HEK293T (cell line): Measurements from ENCODE around the gene NCOA5.

Experiments used
- ARNT ChIP-seq: fragments of 450-650 bp; IDR thresholded peaks from 2 replicates; pipeline ENCODE4 v1.6.1; 2017; ENCODE audit warnings: mild to moderate bottlenecking
- FOXA1 ChIP-seq: fragments of 450-650 bp; IDR thresholded peaks from 2 replicates; pipeline ENCODE4 v1.6.1; 2016; ENCODE audit warnings: mild to moderate bottlenecking
- PKNOX1 ChIP-seq: fragments of 450-650 bp; IDR thresholded peaks from 2 replicates; pipeline ENCODE4 v1.6.1; 2016
- SUZ12 ChIP-seq: fragments of 450-650 bp; IDR thresholded peaks from 2 replicates; pipeline ENCODE4 v1.6.1; 2016; ENCODE audit warnings: mild to moderate bottlenecking
- TARDBP ChIP-seq: fragments of 450-650 bp; IDR thresholded peaks from 2 replicates; pipeline ENCODE4 v1.6.1; 2016
- ZNF384 ChIP-seq: fragments of 450-650 bp; IDR thresholded peaks from 2 replicates; pipeline ENCODE4 v1.6.1; 2016

- no peak for TF ChIP-seq FOXA1
- TF ChIP-seq ZNF384 = no peak
- TF ChIP-seq PKNOX1 = no peak
- TF ChIP-seq SUZ12 = no peak
- TF ChIP-seq ARNT = no peak
- no peak for TF ChIP-seq TARDBP
Measured at GRCh38 chr20:46060975-46061374, 28.8 kb downstream of the NCOA5 start.
